ENCODE data around the gene LY6G6F. TPM values are rescaled to one million over a fixed set of nuclear protein-coding genes. Genes with fewer than 3 reads are reported as not detected.

The LY6G6F gene
- total and polyA plus RNA-seq, 2 of the 13 experiments (the other 11 are each of a cell fraction or from before 2014, with no cell fraction given), result not detected

DNA sequence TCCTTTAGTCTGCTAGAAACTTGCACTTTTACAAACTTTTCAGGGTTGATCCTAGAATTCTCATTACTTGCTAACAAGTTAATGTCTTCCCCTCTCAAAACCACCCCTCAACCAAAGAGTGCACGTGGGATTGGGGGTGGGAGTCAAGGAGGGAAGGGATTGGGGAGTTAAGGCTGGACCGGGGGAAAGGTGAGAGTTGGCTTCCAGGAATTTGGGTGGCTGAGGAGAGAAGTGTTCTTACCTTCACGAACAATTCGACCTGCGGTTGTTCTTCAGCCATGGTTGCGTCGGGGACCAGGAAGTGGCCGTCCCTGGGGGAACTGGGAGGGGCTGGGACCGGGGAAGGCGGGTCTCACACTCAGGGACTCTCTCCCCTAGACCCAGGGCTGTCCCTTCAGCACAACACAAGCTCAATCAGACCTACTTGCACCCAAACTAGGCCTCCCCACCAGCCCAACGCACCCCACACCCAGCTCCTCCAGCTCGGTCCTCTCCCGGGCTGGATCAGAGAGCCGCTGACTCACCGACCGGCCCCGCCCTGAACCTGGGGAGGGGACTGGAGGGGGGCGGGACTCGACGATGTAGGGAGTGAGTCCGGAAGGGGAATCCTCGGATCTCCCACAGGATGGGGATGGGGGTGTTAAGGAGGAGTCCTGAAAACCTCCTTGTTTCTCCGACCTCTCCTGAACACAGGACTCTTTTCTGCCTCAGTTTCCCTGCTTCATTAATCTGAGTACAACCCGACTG lies 29.5 kb downstream of the LY6G6F start, which contains the start of gene CLIC1 (continued):
- TF ChIP-seq, protein P1, sequence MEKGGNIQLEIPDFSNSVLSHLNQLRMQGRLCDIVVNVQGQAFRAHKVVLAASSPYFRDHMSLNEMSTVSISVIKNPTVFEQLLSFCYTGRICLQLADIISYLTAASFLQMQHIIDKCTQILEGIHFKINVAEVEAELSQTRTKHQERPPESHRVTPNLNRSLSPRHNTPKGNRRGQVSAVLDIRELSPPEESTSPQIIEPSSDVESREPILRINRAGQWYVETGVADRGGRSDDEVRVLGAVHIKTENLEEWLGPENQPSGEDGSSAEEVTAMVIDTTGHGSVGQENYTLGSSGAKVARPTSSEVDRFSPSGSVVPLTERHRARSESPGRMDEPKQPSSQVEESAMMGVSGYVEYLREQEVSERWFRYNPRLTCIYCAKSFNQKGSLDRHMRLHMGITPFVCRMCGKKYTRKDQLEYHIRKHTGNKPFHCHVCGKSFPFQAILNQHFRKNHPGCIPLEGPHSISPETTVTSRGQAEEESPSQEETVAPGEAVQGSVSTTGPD (CRISPR knock-in tag; IDR thresholded peaks at IDR 0.05), result no peak
- TF ChIP-seq ARID2 (CRISPR knock-in tag; IDR thresholded peaks at IDR 0.05; ENCODE audit: borderline replicate concordance), result peak; percentile 16; the same call in 1 of the 2 replicates
- TF ChIP-seq ZFP37 (CRISPR knock-in tag; IDR thresholded peaks at IDR 0.05; ENCODE audit: borderline replicate concordance), result peak; percentile 22; the same call in 1 of the 2 replicates
- no peak for TF ChIP-seq STAG1 (CRISPR knock-in tag; IDR thresholded peaks at IDR 0.05)
- TF ChIP-seq BHLHE40 (IDR thresholded peaks at IDR 0.05; ENCODE audit: low read length), result no peak; the same call in 1 of the 2 replicates
- TF ChIP-seq, protein P2, sequence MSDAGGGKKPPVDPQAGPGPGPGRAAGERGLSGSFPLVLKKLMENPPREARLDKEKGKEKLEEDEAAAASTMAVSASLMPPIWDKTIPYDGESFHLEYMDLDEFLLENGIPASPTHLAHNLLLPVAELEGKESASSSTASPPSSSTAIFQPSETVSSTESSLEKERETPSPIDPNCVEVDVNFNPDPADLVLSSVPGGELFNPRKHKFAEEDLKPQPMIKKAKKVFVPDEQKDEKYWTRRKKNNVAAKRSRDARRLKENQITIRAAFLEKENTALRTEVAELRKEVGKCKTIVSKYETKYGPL (CRISPR knock-in tag; IDR thresholded peaks at IDR 0.05), result no peak
- TF ChIP-seq, protein P3, sequence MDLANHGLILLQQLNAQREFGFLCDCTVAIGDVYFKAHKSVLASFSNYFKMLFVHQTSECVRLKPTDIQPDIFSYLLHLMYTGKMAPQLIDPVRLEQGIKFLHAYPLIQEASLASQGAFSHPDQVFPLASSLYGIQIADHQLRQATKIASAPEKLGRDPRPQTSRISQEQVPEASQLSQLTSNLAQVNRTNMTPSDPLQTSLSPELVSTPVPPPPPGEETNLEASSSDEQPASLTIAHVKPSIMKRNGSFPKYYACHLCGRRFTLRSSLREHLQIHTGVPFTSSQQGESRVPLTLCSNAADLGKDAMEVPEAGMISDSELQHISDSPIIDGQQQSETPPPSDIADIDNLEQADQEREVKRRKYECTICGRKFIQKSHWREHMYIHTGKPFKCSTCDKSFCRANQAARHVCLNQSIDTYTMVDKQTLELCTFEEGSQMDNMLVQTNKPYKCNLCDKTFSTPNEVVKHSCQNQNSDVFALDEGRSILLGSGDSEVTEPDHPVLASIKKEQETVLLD (CRISPR knock-in tag; IDR thresholded peaks at IDR 0.05; ENCODE audit: low read depth), result peak; percentile 42; the same call in 1 of the 2 replicates
- TF ChIP-seq SMARCC2 (IDR thresholded peaks at IDR 0.05), result no peak
- TF ChIP-seq, protein P4, sequence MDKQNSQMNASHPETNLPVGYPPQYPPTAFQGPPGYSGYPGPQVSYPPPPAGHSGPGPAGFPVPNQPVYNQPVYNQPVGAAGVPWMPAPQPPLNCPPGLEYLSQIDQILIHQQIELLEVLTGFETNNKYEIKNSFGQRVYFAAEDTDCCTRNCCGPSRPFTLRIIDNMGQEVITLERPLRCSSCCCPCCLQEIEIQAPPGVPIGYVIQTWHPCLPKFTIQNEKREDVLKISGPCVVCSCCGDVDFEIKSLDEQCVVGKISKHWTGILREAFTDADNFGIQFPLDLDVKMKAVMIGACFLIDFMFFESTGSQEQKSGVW (CRISPR knock-in tag; IDR thresholded peaks at IDR 0.05; ENCODE audit: borderline replicate concordance), result no peak
- TF ChIP-seq, protein P5, sequence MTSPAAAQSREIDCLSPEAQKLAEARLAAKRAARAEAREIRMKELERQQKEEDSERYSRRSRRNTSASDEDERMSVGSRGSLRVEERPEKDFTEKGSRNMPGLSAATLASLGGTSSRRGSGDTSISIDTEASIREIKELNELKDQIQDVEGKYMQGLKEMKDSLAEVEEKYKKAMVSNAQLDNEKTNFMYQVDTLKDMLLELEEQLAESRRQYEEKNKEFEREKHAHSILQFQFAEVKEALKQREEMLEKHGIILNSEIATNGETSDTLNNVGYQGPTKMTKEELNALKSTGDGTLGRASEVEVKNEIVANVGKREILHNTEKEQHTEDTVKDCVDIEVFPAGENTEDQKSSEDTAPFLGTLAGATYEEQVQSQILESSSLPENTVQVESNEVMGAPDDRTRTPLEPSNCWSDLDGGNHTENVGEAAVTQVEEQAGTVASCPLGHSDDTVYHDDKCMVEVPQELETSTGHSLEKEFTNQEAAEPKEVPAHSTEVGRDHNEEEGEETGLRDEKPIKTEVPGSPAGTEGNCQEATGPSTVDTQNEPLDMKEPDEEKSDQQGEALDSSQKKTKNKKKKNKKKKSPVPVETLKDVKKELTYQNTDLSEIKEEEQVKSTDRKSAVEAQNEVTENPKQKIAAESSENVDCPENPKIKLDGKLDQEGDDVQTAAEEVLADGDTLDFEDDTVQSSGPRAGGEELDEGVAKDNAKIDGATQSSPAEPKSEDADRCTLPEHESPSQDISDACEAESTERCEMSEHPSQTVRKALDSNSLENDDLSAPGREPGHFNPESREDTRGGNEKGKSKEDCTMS (CRISPR knock-in tag; conservative IDR thresholded peaks at IDR 0.05), result no peak
- TF ChIP-seq ZFP36L1 (CRISPR knock-in tag; IDR thresholded peaks at IDR 0.05), result no peak
- peak; percentile 36; the same call in 1 of the 2 replicates for TF ChIP-seq HNF4G (IDR thresholded peaks at IDR 0.05; ENCODE audit: borderline replicate concordance, low read depth, low read length)
- TF ChIP-seq HNF4G (CRISPR knock-in tag; IDR thresholded peaks at IDR 0.05; ENCODE audit: borderline replicate concordance, low read depth), result peak; percentile 65; the same call in 1 of the 2 replicates
- no peak for TF ChIP-seq SP1 (IDR thresholded peaks at IDR 0.05)
- TF ChIP-seq SP1 (CRISPR knock-in tag; IDR thresholded peaks at IDR 0.05), result peak; percentile 68
- TF ChIP-seq ZNF737 (CRISPR knock-in tag; IDR thresholded peaks at IDR 0.05; ENCODE audit: borderline replicate concordance), result no peak
- peak; percentile 53; the same call in 1 of the 2 replicates for TF ChIP-seq ZNF30 (CRISPR knock-in tag; IDR thresholded peaks at IDR 0.05)
- TF ChIP-seq EP300 (IDR thresholded peaks at IDR 0.05; ENCODE audit: low read depth in 2 of 2, low read length in 2 of 2), result peak in 1 of 2 experiments; percentile 65; a peak in 2 of 4 replicates
- TF ChIP-seq EP300 (CRISPR knock-in tag; IDR thresholded peaks at IDR 0.05; ENCODE audit: borderline replicate concordance), result peak; percentile 45; the same call in 1 of the 2 replicates
- TF ChIP-seq NFKBIZ (CRISPR knock-in tag; IDR thresholded peaks at IDR 0.05), result peak; percentile 95; the same call in 1 of the 2 replicates
- TF ChIP-seq ZNF891 (CRISPR knock-in tag; IDR thresholded peaks at IDR 0.05), result peak; percentile 69
- TF ChIP-seq ZNF788 (CRISPR knock-in tag; IDR thresholded peaks at IDR 0.05; ENCODE audit: borderline replicate concordance), result peak; percentile 52; the same call in 1 of the 2 replicates
- TF ChIP-seq YY1 (IDR thresholded peaks at IDR 0.05; ENCODE audit: insufficient read depth, insufficient replicate concordance, low read depth, low read length), result peak; percentile 65
